GM12878 (cell line): ENCODE results near the gene NTSR1.

ENCODE experiments used
- CREB1 ChIP-seq: IDR thresholded peaks from 2 replicates; pipeline ENCODE4 v1.6.1; 2012; ENCODE audit warnings: low read depth, mild to moderate bottlenecking, inconsistent platforms
- DPF2 ChIP-seq: fragments of 450-650 bp; IDR thresholded peaks from 2 replicates; pipeline ENCODE4 v1.6.1; 2017; ENCODE audit warnings: mild to moderate bottlenecking
- JUND ChIP-seq: IDR thresholded peaks from 2 replicates; pipeline ENCODE4 v1.6.1; 2012; ENCODE audit warnings: low read depth, mild to moderate bottlenecking, low read length, improper control_type of control experiment, moderate library complexity
- MEF2A ChIP-seq: IDR thresholded peaks from 2 replicates; pipeline ENCODE4 v1.6.1; 2011; ENCODE audit warnings: low read depth, mild to moderate bottlenecking, low read length, moderate library complexity; ENCODE audit not compliant: insufficient read depth
- TF ChIP-seq, protein P1 (sequence below), 3 experiments: IDR thresholded peaks in 2 of 3; conservative IDR thresholded peaks in 1 of 3; 2 replicates each; pipeline ENCODE4 v1.5.1; 2011; ENCODE audit warnings: low read depth in 3 of 3, low read length in 3 of 3, mild to moderate bottlenecking in 3 of 3, control low read depth in 2 of 3, moderate library complexity in 2 of 3, inconsistent platforms in 1 of 3, mixed read lengths in 1 of 3; ENCODE audit not compliant: control insufficient read depth in 2 of 3, insufficient read depth in 1 of 3; ENCODE audit errors: extremely low read depth in 1 of 3

DNA sequence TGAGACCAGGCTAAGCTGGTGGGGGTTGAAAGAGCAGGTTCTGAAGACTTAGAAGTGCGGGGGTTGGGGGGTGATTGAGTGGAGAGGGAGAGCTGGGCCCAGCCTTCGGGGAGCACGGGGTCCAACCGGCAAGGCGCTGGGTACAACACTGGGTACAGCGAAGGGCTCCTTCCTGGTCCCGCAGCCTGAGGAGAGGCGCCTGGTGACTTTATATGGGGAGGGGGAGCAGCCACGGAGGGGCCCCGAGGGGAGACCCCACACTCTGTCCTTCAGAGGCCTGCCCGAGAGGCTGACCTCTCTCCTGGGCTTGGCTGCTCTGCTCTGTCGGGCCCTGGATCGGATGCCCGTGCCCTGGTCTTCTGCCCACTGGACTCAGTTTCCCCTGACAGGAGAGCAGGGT lies 10.4 kb upstream of the NTSR1 start:
- TF ChIP-seq, protein P1, sequence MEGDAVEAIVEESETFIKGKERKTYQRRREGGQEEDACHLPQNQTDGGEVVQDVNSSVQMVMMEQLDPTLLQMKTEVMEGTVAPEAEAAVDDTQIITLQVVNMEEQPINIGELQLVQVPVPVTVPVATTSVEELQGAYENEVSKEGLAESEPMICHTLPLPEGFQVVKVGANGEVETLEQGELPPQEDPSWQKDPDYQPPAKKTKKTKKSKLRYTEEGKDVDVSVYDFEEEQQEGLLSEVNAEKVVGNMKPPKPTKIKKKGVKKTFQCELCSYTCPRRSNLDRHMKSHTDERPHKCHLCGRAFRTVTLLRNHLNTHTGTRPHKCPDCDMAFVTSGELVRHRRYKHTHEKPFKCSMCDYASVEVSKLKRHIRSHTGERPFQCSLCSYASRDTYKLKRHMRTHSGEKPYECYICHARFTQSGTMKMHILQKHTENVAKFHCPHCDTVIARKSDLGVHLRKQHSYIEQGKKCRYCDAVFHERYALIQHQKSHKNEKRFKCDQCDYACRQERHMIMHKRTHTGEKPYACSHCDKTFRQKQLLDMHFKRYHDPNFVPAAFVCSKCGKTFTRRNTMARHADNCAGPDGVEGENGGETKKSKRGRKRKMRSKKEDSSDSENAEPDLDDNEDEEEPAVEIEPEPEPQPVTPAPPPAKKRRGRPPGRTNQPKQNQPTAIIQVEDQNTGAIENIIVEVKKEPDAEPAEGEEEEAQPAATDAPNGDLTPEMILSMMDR (IDR thresholded peaks at IDR 0.05 in 2 of 3, conservative IDR thresholded peaks at IDR 0.05 in 1 of 3; ENCODE audit: control insufficient read depth in 2 of 3, extremely low read depth in 1 of 3, insufficient read depth in 1 of 3, low read depth in 3 of 3, low read length in 3 of 3) = no peak
- TF ChIP-seq DPF2 = no peak
- TF ChIP-seq MEF2A = no peak
- TF ChIP-seq JUND = no peak
- TF ChIP-seq CREB1 = no peak
